Brain microvascular endothelial cell (primary cell): ENCODE results near the gene SAFB2.

Experiments used
- DNase-seq: peaks from one replicate; pipeline ENCODE4 v3.0.0-alpha.2; 2020
- H3K27ac ChIP-seq: fragments of 250-450 bp; sonication (Bioruptor Pico); 2 replicates; pipeline ENCODE4 v1.5.1; 2020; ENCODE audit warnings: mild to moderate bottlenecking, moderate library complexity
- H3K27me3 ChIP-seq: fragments of 250-450 bp; sonication (Bioruptor Pico); replicated peaks from 2 replicates; pipeline ENCODE4 v1.5.1; 2020; ENCODE audit warnings: mild to moderate bottlenecking
- H3K36me3 ChIP-seq: fragments of 250-450 bp; sonication (Bioruptor Pico); replicated peaks from 2 replicates; pipeline ENCODE4 v1.5.1; 2020; ENCODE audit warnings: mild to moderate bottlenecking
- H3K4me3 ChIP-seq: 2 replicates; pipeline ENCODE4 v1.5.1; 2011; ENCODE audit warnings: low read depth, mild to moderate bottlenecking, control low read depth, low read length, moderate library complexity
- CTCF ChIP-seq: IDR thresholded peaks from 2 replicates; pipeline ENCODE4 v1.5.1; 2011; ENCODE audit warnings: low read depth, mild to moderate bottlenecking, moderate library complexity, low read length, control low read depth, inconsistent platforms; ENCODE audit errors: missing control alignments
- in situ Hi-C: cut with HindIII; loops from 2 replicates; pipeline ENCODE4 v1.10.0; 2017; ENCODE audit warnings: low sequenced_read_pairs, low pct_ligation_motif_present

SAFB2 gene

DNA sequence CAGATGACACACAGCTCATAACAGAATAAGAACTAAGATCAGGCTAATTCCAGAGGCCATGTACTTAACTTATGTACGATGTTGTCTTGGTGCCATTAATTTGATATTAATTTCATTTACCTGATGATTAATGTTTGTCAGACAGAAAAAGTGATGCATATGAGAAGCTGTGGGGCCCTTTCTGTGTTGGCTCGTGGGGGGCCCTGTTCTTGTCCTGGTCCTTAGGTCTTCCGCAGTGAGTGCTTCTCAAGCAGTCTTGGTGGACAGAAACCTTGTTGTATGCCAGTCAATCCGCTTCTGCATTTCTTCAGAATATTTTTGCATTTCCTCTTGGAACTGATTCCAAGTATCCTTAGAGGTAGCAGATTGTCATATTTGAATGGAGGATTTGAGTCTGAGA lies 20.5 kb upstream of the SAFB2 start:
- in situ Hi-C loops, result no loop called here
- H3K27ac ChIP-seq, result no peak overlapping the region
- TF ChIP-seq CTCF, result no peak

GRCh38 chr19:5642204-5642603 lies 19.6 kb upstream of the SAFB2 start:
- DNase-seq, result no peak
- in situ Hi-C loops, result no loop called here
- Histone ChIP-seq H3K36me3 (peaks cover 50% of the 10 kb centered on the region), H3K4me3 (no peak overlapping the region), H3K27me3 (no peaks in the 10 kb centered on the region), H3K27ac (no peak overlapping the region)
- no peak for TF ChIP-seq CTCF

More for the DNA sequence above, 20.5 kb upstream of the SAFB2 start:
- Histone ChIP-seq H3K4me3 (no peak overlapping the region), H3K27me3 (no peaks in the 10 kb centered on the region), H3K36me3 (peaks cover 58% of the 10 kb centered on the region)
- no peak for DNase-seq

GRCh38 chr19:5641171-5641570 lies 18.6 kb upstream of the SAFB2 start:
- Histone ChIP-seq H3K27ac (no peak overlapping the region), H3K36me3 (peaks cover 40% of the 10 kb centered on the region)

DNA sequence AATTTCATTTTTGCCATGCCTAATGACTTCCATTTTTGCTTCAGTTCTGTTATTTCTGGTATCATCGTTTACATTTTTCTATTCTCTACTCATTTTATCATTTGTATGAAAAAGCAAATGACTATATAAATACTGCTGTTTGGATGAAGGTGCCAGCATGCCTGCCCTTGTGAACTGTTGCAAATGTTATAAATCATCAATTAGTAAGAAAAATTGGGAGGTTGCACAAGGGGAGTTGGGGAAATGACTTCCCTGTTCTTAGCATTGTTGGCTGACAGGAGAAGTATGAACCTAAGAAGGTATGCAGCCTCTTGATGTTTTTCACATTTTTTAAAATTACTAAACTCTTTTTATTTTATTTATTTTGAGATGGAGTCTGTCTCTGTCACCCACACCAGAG lies 15.4 kb upstream of the SAFB2 start:
- in situ Hi-C loops, result no loop called here
- Histone ChIP-seq H3K4me3 (no peak overlapping the region), H3K27me3 (no peaks in the 10 kb centered on the region), H3K27ac (no peak overlapping the region), H3K36me3 (peaks cover 14% of the 10 kb centered on the region)
- no peak for TF ChIP-seq CTCF
- no peak for DNase-seq

More at GRCh38 chr19:5641171-5641570, 18.6 kb upstream of the SAFB2 start:
- Histone ChIP-seq H3K27me3 (no peaks in the 10 kb centered on the region), H3K4me3 (no peak overlapping the region)
- no peak for TF ChIP-seq CTCF
- in situ Hi-C loops, result no loop called here
- DNase-seq, result no peak

DNA sequence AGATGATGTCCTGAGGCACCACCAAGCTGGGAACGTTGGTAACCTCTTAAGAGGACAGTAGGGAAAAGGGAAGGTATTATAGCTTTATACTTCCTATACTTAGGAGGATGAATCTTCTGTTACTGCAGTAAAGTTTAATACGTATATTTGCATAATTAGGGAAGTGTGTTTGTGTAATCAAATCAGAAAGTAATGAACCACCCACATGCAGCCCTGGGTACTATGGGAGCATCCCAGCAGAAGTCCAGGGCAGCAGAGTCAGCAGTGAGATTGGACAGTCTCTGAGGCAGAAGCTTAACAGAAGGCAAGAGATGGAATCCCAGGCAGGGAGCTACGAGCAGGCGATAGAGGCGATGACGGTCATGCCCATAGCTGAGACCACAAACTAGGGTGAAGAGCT lies 12.9 kb upstream of the SAFB2 start:
- Histone ChIP-seq H3K27me3 (no peaks in the 10 kb centered on the region), H3K4me3 (no peak overlapping the region), H3K27ac (no peak overlapping the region), H3K36me3 (no peaks in the 10 kb centered on the region)
- no peak for TF ChIP-seq CTCF
- no peak for DNase-seq
- in situ Hi-C loops, result no loop called here

GRCh38 chr19:5632657-5633056 lies 10.1 kb upstream of the SAFB2 start:
- TF ChIP-seq CTCF, result no peak
- in situ Hi-C loops, result no loop called here
- Histone ChIP-seq H3K27ac (no peak overlapping the region), H3K36me3 (peaks cover 23% of the 10 kb centered on the region), H3K27me3 (no peaks in the 10 kb centered on the region), H3K4me3 (no peak overlapping the region)
- no peak for DNase-seq
